Fibroblast of the conjunctiva (primary cell): Measurements from ENCODE around the gene PHACTR1.
A peak's percentile ranks its signal among the peaks of the same experiment; 100 is the strongest.

Source experiments
- DNase-seq: peaks from one replicate; pipeline ENCODE4 v3.0.0-alpha.2; 2010; ENCODE audit warnings: low read depth

PHACTR1 gene

GRCh38 chr6:13289789-13290318, 573.3 kb downstream of the PHACTR1 start:
- no peak for DNase-seq

GRCh38 chr6:13290335-13290734, 573.8 kb downstream of the PHACTR1 start:
- DNase-seq = no peak

GRCh38 chr6:13292774-13293173, 576.2 kb downstream of the PHACTR1 start:
- no peak for DNase-seq

GRCh38 chr6:13294499-13295069, 578.0 kb downstream of the PHACTR1 start:
- DNase-seq = no peak

GRCh38 chr6:13295576-13295975, 579.0 kb downstream of the PHACTR1 start:
- DNase-seq = no peak

- DNase-seq = no peak
Observed at GRCh38 chr6:13296536-13296997, 580.0 kb downstream of the PHACTR1 start.

GRCh38 chr6:13297391-13297790, 580.8 kb downstream of the PHACTR1 start:
- no peak for DNase-seq

- no peak for DNase-seq
Observed at GRCh38 chr6:13298446-13298845, 581.9 kb downstream of the PHACTR1 start.

- DNase-seq = no peak
Observed at GRCh38 chr6:13299403-13299821, 582.8 kb downstream of the PHACTR1 start.

GRCh38 chr6:13299918-13300317, 583.4 kb downstream of the PHACTR1 start:
- no peak for DNase-seq

- DNase-seq = no peak
Observed at GRCh38 chr6:13300643-13301590, 584.4 kb downstream of the PHACTR1 start.

GRCh38 chr6:13302291-13302690, 585.7 kb downstream of the PHACTR1 start:
- DNase-seq = no peak

GRCh38 chr6:13302751-13303667, 586.4 kb downstream of the PHACTR1 start:
- DNase-seq = peak; percentile 92

GRCh38 chr6:13303668-13304017, 587.1 kb downstream of the PHACTR1 start:
- peak; percentile 43 for DNase-seq

- no peak for DNase-seq
Observed at GRCh38 chr6:13304101-13304500, 587.5 kb downstream of the PHACTR1 start.

- no peak for DNase-seq
Observed at GRCh38 chr6:13304580-13305260, 588.2 kb downstream of the PHACTR1 start.

- no peak for DNase-seq
Observed at GRCh38 chr6:13305288-13305687, 588.7 kb downstream of the PHACTR1 start.

- no peak for DNase-seq
Observed at GRCh38 chr6:13305791-13306190, 589.2 kb downstream of the PHACTR1 start.

GRCh38 chr6:13307508-13307995, 591.0 kb downstream of the PHACTR1 start:
- no peak for DNase-seq

GRCh38 chr6:13308332-13308731, 591.8 kb downstream of the PHACTR1 start:
- DNase-seq = no peak

GRCh38 chr6:13311155-13311554, 594.6 kb downstream of the PHACTR1 start:
- no peak for DNase-seq
